Skeletal muscle cell (primary cell): ENCODE data around the gene COL7A1.

Source experiments
- DNase-seq: peaks from one replicate; pipeline ENCODE4 v3.0.0-alpha.2; 2010; ENCODE audit warnings: low read depth
- H3K4me3 ChIP-seq: 2 replicates; pipeline ENCODE4 v1.5.1; 2011; ENCODE audit warnings: low read depth, mild to moderate bottlenecking, control low read depth, low read length, moderate library complexity

Gene COL7A1

DNA sequence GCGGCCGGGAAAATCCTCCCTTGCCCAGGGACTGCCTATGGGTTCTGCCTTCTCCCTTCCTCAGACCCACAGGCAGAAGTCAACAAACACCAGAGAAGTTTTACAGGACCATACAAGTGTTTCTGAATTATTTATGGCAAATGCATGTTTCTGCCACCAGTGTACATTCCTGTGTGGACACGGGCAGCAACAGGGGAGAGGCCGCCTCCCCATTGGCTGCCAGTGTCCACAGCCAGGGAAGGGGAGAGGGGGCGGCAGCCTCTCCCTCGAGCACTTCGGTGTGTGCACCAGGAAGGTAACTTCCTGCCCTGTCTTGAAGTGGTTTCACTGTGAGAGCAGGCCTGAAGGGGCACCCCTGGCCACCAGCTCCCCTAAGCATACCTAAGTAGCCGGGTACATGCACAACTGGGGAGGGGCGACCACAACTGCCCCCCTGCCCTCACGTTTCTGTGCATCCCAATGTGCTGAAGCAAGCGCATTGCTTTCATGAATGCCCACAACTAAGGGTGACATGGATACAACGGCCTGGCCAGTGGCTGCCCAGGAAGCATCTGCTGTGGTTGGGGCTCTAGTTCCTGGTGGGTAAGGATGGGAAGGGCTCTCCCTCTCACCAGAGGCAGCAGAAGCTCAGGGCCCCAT is 76.4 kb downstream of the COL7A1 start:
- no peak for DNase-seq
- H3K4me3 ChIP-seq: no peak overlapping the region

DNA sequence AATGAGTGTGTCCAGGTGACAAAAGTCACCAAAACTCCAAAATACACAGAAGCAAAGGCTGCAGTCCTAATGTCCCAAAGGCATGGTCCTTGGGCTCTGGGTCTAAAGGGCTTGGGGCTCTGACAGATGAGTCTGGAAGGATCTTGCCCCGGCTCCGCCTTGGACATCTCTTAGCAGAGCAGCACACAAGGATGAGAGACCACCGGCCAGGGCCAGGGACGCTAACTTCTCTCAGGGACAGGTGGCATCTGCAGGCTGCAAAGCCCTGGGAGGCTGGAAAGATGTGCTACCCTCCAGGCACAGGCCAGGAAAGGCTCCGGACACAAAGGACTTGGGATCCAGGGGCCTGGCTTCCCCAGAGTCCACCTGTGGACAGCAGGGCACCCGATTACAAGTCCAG is 77.1 kb downstream of the COL7A1 start:
- no peak for DNase-seq
- H3K4me3 ChIP-seq: no peak overlapping the region

DNA sequence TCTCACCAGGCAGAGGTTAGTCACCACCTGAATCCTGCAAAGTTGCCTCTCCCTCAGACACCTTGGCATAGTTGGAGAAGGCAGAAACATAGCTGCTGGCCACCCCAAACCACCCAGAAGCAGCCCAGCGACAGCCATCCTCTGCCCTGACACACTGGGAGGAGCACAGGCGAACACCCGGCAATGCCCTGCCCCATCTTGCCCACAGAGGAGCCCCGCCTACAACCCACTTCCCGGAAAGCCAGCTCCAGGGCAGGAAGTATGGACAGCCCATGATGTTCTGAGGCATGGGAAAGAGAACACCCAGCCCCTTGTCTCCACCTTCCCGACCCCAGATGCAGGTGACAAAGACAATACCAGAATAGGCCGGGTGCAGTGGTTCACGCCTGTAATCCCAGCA is 78.6 kb downstream of the COL7A1 start:
- H3K4me3 ChIP-seq: no peak overlapping the region
- no peak for DNase-seq

DNA sequence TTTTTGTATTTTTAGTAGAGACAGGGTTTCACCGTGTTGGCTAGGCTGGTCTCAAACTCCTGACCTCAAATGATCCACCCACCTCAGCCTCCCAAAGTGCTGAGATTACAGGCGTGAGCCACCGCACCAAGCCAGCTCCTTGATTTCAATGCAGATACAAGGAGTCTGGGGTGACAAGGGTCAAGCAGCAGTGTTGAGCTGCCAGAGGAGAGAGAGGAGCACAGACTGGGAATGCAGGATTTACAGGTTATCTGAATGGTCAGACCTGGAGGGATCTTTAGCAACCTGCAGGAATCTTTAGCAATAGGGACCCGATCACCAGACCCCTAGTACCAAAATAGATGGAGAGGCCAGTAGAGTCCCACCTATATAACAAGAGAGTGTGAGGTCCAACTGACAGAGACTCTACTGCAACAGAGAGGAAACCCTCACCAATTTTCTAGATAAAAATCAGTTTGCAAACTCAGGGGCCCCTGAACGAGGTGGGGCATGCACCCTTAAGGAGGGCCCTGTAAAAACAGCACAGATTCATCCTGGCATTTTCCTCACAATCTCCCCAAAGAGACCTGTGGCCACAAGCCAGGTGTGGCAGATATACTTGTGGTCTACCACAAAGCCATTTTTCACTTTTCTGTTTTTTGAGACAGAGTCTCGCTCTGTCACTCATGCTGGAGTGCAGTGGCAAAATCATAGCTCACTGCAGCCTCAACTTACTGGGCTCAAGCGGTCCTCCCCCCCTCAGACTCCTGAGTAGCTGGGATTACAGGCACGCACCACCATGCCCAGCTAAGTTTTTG is 80.5 kb downstream of the COL7A1 start:
- no peak for DNase-seq
- no peak overlapping the region for H3K4me3 ChIP-seq
